GM13977 (cell line): ENCODE measurements around the gene FXYD1.
"Not testable (repeated sequence)": the region's sequence is repeated elsewhere in the genome, so short reads cannot be mapped to it uniquely, and the experiment has no call there.

ENCODE experiments used
- DNase-seq: peaks from one replicate; pipeline ENCODE4 v3.0.0; 2012; ENCODE audit warnings: low spot score
- in situ Hi-C: fragments of 300-500 bp; cut with MboI; formaldehyde crosslinking; loops from one replicate; pipeline ENCODE4 v1.12.0; 2022; ENCODE audit warnings: low sequenced_read_pairs, low pct_unique_long_range_greater_than_20kb, mixed read lengths, inconsistent platforms; ENCODE audit not compliant: unreplicated experiment
- TF ChIP-seq, protein P1 (sequence below): IDR thresholded peaks from 2 replicates; pipeline ENCODE4 v1.5.1; 2012; ENCODE audit warnings: mild to moderate bottlenecking, control low read depth; ENCODE audit not compliant: insufficient read depth; ENCODE audit errors: extremely low read depth, missing control alignments

The FXYD1 gene

DNA sequence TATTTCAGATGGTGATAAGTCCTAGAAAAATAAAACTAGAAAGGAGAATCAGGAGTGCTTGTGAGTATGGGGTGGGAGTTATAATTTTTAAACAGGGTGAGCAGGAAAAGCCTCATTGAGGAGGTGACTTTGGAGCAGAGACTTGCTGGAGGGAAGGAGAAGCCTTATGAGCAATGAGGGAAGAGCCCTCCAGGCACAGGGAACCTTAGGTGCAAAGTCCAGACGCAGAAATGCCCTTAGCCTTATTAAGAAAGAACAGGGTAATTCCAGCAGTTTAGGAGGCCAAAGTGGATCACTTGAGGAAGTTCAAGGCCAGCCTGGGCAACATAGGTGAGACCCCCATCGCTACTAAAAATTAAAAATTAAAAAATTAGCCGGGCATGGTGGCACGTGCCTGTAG is 44.0 kb upstream of the FXYD1 start:
- DNase-seq = no peak
- TF ChIP-seq, protein P1, sequence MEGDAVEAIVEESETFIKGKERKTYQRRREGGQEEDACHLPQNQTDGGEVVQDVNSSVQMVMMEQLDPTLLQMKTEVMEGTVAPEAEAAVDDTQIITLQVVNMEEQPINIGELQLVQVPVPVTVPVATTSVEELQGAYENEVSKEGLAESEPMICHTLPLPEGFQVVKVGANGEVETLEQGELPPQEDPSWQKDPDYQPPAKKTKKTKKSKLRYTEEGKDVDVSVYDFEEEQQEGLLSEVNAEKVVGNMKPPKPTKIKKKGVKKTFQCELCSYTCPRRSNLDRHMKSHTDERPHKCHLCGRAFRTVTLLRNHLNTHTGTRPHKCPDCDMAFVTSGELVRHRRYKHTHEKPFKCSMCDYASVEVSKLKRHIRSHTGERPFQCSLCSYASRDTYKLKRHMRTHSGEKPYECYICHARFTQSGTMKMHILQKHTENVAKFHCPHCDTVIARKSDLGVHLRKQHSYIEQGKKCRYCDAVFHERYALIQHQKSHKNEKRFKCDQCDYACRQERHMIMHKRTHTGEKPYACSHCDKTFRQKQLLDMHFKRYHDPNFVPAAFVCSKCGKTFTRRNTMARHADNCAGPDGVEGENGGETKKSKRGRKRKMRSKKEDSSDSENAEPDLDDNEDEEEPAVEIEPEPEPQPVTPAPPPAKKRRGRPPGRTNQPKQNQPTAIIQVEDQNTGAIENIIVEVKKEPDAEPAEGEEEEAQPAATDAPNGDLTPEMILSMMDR = no peak
- in situ Hi-C loops = no loop called here

GRCh38 chr19:35095667-35096368 is 42.8 kb upstream of the FXYD1 start:
- in situ Hi-C loops = no loop called here
- TF ChIP-seq, protein P1 = no peak
- no peak for DNase-seq

DNA sequence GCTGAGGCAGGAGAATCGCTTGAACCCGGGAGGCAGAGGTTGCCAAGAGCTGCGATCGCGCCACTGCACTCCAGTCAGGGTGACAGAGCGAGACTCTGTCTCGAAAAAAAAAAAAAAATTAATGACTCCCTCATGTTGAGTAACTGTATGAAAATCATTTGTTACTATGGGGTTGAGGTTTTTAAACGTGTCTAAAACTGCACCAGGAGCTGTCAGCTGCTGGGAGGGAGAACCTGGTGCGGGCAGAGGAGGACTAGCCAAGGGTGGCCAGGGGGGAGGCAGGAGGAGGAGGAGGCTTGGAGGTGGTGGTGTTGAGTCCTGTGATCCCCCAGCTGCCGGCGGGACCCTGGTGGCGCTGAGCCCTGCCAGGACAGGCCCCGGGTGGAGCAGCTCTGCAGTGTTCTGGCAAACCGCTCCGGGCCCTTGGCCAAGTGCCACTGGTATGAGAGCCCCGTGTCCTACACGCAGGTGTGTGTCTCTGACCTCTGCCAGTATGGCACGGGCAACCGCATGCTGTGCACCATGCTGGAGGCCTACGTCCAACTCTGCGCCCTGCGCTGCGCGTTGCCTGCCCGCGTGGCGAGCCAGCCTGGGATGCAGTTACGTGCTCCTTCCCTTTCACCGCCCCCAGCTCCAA is 40.1 kb upstream of the FXYD1 start:
- no peak for DNase-seq
- TF ChIP-seq, protein P1 = no peak
- in situ Hi-C loops = no loop called here

GRCh38 chr19:35099155-35099896 is 39.3 kb upstream of the FXYD1 start:
- in situ Hi-C loops = no loop called here
- no peak for DNase-seq
- TF ChIP-seq, protein P1 = no peak

GRCh38 chr19:35099897-35100275 is 38.7 kb upstream of the FXYD1 start:
- in situ Hi-C loops = no loop called here
- no peak for DNase-seq
- TF ChIP-seq, protein P1 = no peak

DNA sequence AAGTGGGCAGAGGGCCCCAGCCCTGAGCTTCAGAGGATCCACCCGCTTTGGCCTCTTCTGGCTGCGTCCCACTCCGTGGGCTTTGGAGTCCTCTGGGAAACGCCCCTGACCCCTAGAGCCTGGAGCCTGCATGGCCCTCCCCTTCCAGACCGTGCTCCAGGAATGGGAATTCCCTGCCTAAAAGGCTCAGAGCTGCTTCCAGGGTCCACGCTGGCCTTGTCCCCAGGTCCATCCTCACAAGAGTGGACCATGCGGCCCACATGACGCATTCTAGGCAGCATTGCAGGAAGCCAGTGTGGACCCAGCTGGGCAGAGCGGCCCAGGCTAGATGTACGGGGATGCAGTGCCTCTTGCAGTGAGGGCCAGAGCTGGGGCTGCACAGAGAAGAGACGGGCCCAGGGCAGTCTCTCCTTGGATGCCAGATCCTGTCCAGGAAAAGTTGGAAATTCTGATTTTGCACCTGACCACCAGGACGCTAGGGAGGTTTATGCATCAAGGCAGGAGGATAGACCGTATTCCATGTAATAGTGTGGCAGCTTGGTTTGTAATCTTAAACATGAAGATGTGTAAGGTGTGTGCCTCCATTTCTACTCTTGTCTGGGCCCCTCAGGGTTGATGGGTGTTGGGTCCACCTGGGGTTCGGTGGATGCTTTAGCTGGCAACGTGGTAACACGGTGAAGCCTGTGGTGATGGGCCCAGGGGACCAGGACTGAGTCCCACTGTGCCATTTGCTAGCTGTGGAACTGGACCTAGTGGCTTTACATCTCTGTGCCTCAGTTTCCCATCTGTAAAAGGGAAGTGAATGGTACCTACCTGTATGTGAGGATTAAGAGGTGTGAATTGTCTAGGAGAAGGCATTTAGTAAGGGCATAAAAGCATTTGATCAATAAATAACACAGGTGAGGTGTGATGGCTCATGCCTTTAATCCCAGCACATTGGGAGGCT is 37.8 kb upstream of the FXYD1 start:
- TF ChIP-seq, protein P1 = no peak
- DNase-seq = no peak
- in situ Hi-C loops = no loop called here

DNA sequence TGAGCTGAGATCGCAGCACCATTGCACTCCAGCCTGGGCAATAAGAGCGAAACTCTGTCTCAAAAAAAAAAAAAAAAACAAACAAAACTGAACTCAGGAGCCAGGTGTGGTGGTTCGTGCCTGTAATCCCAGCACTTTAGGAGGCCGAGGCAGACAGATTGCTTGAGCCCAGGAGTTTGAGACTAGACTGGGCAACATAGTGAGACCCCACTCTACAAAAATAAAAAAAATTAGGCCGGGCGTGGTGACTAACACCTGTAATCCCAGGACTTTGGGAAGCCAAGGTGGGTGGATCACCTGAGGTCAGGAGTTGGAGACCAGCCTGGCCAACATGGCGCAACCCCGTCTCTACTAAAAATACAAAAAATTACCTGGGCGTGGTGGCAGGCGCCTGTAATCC is 36.7 kb upstream of the FXYD1 start:
- in situ Hi-C loops = not testable (repeated sequence)

DNA sequence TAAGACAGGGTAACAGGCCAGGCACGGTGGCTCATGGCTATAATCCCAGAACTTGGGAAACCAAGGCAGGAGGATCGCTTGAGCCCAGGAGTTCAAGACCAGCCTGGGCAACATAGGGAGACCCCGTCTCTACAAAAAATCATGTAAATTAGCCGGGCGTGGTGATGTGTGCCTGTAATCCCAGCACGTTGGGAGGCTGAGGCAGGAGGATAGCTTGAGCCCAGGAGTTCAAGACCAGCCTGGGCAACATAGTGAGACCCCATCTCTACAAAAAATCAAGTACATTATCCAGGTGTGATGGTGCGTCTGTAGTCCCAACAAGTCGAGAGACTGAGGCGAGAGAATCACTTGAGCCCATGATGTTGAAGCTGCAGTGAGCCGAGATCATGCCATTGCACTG is 35.0 kb upstream of the FXYD1 start:
- DNase-seq, in situ Hi-C loops: not testable (repeated sequence)

More for the DNA sequence above, 36.7 kb upstream of the FXYD1 start:
- DNase-seq = not testable (repeated sequence)
